Glomerular endothelial cell (primary cell): ENCODE data around the gene TRAIP. TPM values are rescaled to one million over a fixed set of nuclear protein-coding genes. Genes with fewer than 3 reads are reported as not detected.
"Not testable (repeated sequence)": the region's sequence is repeated elsewhere in the genome, so short reads cannot be mapped to it uniquely, and the experiment has no call there.

Experiments used
- DNase-seq: peaks from one replicate; pipeline ENCODE4 v3.0.0-alpha.2; 2011; ENCODE audit warnings: low read depth, low spot score; ENCODE audit errors: extremely low read depth
- total RNA-seq: library from RNA; depleted of rRNA; stranded (reverse); fragments of >200 nt; gene quantifications from 2 replicates; pipeline ENCODE4 v1.2.3, GENCODE V29; 2015

The TRAIP gene, protein sequence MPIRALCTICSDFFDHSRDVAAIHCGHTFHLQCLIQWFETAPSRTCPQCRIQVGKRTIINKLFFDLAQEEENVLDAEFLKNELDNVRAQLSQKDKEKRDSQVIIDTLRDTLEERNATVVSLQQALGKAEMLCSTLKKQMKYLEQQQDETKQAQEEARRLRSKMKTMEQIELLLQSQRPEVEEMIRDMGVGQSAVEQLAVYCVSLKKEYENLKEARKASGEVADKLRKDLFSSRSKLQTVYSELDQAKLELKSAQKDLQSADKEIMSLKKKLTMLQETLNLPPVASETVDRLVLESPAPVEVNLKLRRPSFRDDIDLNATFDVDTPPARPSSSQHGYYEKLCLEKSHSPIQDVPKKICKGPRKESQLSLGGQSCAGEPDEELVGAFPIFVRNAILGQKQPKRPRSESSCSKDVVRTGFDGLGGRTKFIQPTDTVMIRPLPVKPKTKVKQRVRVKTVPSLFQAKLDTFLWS
- total RNA-seq: 2.7 and 5.2 TPM in 2 replicates

DNA sequence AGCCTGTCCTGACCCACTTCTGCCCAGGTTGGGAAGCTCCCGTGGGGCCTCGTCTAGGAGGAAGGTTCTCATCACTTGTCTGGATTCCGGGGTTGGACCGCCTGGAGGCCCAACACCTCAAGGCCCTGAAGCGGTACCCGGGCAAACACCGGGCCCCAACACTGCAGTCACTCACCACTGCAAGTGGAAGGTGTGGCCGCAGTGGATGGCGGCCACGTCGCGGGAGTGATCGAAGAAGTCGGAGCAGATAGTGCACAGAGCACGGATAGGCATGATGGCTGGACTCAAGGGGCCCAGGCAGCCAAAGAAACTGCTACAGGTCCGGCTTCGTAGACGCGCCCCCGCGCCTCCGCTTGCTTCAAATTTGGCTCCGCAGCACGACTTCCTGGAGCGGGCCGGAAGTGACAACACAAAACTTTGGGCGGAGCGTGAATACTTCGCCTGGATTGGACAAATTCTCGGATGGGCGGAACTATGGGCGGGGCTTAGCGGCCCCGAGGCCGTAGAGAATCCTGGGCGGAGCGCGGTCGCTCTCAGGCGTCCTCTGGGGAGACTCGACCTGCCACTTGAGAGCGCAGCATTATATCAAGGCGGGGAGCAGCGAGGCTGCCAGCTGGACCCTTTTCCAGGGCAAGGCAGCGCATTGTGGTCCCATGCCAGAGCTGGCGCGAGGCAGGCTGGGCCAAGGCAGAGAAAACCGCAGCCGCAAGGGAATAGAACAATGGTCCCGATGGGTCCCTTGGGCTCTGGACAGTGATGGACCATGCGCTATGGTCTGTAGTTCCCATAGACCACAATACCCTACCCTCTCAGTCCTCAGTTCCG is at the start of gene TRAIP:
TRAIP (minus strand) TSS at position 384 of the 825 bp plus-strand sequence; CDS start at position 273, 111 bp downstream.
- DNase-seq: peak; percentile 71

DNA sequence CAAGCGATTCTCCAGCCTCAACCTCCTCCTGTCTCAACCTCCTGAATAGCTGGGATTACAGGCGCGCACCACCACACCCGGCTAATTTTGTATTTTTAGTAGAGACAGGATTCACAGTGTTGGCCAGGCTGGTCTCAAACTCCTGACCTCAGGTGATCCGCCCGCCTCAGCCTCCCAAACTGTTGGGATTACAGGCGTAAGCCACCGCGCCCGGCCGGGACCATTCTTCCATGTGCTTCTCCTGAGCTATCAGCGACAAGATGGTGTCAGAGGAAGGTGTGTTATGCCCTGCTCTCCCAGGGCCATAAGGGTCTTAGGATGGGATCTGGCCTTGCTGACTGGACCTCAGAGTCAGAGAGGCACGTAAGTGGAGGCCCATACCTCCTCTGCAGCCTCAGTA is 48.1 kb upstream of the TRAIP start:
- not testable (repeated sequence) for DNase-seq

DNA sequence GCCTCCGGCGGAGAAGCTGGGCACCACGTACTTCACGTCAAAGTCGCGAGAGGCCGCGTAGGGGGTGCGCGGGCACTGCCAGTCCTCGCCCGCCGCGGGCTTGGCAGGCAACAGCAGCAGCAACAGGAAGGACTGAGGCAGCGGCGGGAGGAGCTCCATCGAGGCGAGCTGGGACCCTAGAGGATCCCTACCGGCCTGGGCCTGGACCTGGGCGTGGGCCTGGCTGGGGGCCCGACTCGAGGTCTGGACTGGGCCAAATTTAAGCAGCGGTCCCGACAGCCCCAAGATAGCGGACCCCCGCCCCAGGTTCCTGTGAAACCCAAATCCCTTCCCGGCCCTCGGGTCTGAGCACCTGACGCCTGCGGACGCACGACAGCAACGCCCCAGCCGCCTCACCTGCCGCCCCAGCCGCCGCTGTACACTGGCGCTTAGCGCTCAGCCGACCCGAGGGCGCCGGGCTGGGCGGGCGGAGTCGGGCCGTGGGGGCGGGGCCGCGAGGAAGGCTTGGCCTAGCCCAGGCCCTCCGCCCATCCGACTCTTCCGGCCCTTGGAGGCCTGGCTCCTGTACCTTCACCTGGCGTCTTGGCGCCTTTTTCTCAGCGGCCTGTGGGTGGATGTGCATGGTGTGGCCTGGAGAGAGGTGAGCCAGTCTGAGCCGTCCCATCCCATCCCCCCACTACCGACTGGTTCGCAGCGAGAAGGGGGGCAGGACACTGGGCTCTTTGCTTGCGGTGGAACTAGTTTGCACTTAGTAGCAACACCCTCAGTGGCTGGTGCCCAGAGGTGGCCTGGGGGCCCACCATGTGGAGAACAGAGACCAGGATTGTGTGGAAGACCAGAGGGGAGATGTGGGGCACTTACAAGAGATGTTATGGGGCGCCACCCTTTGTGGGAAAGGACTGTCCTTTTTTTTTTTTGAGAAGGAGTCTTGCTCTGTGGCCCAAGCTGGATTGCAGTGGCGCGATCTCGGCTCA is 47.4 kb upstream of the TRAIP start, which contains the start of gene MST1R:
MST1R (minus strand) TSS at position 423 of the 974 bp plus-strand sequence; CDS start at position 159, 264 bp downstream.
- no peak for DNase-seq

DNA sequence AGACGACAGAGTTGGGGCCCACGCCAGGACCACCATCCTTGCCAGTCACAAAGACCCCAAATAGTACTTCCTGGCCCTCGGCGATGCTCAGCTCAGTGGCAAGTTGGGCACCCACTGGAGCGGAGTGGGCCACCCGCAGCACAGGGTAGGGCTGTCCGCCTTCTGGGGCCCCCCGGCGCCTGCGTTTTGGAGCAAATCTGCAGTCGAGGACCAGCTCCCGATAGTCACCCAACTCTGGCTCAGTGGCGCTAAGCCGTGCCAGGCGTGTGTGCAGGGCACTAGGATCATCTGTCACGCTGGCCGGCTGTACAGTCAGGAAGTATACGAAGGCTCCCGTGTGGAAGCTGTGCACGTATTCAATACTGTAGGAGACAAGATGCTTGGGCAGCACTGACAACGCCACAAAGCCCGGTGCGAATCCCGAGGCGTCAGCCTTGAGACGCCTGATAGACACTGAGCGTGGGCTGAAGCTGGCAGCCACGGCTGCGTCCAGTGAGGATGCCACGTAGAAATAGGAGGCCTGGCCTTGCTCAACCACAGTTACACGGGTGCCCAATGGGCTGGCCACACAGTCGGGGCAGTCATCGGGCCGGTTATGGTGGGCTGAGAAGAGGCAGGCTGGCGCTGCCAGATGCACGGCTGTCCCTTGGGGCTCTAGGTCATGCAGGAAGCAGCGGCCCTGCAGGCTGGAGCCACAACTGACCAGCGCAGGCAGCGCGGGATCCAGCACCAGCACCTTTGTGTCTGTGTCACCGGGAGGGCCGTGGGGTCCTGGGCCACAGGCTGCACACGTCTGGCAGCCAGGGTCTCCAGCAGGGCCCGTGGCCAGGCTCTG is 46.4 kb upstream of the TRAIP start:
- no peak for DNase-seq

DNA sequence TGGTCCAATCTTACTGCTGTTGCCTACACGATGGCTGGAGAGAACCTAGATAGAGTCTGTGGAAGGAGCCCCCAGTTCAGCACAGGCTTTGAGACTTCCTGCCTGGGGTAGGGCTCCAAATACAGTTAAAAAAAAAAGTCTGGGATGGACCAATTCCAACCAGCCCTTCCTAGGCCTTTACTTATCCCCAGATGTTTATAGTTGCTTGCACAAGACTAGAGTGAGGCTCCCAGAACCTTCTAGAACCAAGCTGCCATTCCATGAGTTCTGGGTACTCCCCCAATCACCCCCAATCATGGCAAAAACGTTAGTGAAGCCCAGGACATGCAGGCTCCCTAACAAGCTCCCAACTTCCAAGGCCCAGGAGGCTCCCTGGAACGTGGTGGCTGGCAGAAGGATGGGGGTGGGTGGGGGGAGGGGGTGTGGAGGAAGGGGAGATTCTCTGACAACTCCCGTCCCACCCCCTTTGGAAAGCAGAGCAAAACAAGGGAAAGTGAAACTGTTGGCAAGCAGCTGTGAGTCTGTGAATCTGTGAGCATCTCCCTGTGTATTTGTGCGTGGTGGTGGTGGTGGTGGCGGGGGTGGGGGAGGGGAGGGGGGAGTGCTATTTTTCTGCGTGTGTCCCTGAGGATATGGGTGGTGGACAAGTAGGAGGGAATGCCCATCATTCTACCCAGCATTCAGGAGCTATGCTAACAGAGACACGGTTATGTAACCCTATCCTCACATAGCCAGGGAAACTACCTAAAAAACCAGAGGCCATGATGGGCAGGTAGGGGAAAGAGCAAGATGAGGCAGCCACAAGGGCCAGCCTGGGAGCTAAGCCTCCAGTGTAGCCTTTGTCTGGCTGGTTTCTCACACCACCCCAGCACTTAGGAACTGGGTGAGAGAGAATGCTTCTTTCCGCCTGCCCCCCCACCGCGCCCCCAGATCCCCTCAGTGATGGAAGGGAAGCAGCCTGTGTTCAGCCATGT is 45.3 kb upstream of the TRAIP start:
- no peak for DNase-seq

DNA sequence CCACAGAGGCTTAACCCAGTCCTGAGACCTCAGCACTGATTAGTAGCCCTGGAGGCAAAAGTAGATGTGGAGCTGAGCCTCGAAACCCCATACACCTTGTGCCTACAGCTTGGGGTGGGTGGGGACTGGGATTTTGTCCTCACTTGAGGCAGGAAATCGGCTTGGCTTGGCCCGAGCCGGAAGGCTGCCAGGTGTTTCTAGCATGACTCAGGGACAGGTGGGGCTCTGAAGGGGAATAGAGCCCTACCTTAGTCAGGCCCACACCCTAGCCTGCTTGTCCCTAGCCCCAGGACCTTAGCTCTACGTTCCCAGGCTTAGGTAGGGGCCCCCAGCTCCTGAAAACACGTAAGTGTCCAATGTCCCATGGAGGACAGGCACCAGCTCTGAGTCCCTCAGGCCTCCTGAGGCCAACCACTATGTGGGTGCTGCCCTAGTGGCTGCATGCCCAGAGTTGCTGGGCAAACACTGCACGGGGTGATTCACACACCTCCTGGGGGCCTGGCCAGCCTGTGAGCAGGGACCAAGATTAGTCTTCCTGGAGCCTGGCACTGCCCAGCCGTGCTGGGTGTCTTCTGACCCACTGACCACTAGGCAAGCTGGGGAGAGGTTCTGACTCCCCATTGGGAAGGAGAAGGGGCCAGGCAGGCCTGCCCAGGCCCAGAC is 44.3 kb upstream of the TRAIP start:
- no peak for DNase-seq

DNA sequence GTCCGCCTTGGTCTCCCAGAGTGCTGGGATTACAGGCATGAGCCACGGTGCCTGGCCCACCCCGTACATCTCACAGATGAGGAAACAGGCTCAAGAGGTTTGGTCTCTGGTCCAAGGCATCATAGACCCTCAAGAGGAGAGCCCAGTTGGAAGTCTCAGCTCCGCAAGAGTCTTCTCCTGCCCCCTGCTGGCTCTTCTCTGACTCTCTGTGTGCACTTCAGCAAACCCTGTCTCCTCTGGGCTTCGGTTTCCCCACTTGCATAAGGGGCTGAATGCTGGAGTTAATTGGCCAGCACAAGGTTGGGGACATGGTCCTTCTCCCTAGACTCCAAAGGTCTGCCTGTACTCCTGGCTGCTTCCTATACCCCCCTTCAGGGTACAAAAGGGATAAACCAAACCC is 43.5 kb upstream of the TRAIP start:
- no peak for DNase-seq

DNA sequence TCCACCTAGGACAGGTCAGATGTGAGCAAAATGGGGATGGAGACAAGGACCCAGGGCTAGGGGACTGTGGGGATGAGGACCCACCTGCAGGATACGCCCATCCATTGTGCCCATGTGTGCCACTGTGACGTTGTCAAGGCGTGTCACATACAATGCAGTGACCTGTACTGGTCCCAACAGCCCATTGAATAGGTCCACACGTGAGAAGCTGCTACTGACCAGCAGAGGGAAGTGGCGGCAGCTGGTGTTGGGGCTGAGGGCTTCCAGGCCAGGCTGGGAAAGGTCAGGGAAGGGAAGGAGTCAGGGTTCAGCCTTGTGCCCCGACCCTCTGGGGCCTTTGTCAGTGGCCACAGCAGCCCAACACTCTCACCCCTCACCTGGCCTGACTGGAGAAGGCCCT is 42.6 kb upstream of the TRAIP start:
- no peak for DNase-seq

DNA sequence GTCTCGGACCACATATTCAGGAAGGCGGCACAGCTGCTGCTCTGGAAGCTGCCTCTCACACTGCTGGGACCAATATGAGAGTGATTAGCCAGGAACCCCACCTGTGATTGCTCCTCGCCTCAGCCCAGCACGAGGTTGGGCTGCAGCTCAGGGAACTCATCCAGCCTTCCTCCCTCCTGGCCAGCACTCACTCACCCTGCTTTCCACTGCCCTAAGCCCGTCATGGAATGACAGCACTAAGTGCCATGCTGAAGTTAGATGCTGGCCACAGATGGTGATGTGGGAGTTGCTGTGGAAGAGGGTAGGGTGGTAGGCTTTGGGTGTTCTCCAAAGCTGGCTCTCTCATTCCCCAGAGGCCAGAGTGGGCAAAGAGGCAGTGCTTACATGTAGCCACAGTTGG is 40.0 kb upstream of the TRAIP start:
- no peak for DNase-seq

DNA sequence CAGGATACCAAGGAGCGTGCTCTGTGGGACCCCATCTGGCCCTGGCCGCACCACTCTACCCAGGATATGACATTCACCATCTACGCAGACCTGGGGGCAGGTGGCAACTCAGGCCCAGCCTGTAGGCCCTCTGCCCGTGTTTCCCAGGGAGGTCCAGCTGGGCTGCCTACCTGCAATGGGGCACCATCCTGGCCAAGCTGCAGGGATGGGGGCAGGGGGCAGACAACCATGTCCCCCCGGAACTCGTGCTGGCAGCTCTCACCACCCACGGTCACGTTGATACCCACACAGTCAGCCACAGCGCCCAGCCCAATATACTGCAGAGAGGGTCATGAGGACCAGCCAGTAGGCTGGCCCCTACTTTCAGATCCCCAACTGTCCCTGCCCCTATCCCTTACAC is 39.4 kb upstream of the TRAIP start:
- no peak for DNase-seq

DNA sequence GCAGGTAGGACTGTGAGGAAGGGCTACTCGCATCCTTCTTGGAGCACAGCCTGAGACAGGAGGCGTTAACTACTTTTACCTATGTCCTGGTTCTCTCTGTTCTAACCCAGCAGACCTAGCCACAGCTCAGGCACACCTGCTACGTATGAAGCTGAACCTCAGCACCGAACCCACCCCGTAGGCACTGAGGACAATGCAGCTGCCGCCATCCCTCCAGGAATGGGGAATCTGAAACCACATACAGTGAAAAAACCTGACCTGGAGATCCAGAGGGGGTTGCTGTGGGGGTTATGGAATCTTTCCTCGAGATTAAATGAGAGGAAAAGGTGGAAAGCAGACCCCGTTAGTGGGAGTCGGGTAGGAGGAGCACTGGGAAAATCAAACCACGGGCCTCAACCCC is 32.9 kb upstream of the TRAIP start:
- no peak for DNase-seq

DNA sequence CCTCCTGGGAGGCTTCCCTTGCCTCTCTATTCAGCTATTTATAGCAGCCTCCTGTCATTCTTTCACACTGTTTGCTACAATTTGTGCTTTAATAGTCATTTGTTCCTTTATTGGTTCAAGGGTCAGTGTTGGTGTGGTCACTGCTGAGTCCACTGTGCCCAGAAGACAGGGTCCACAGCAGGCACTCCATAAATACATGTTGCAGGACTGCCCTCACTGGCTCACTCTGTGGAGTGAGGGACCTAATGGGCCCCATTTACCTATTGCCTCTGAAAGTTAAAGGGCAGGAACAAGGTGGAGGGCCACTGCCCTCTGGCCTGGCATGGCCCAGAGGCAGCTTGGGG is 30.5 kb upstream of the TRAIP start:
- DNase-seq: no peak

DNA sequence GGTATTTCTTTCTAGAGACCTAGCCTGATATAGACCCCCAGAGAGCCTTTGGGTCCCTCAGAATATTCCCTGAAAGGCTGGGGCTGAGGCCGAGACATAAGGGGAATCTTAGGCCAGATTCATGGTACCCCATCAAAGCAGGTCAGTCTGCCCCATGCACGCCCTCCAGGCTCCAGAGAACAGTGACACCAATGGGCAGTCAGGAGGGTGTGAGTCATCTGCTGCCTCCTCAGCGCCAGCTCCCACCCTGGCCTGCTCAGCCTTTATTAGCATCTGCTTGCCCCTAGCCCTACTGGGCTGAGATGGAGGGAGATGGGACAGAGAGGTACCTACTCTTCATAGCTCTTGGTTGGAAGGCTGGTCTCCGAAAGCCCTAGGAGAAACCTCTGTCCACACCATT is 27.6 kb upstream of the TRAIP start:
- no peak for DNase-seq

DNA sequence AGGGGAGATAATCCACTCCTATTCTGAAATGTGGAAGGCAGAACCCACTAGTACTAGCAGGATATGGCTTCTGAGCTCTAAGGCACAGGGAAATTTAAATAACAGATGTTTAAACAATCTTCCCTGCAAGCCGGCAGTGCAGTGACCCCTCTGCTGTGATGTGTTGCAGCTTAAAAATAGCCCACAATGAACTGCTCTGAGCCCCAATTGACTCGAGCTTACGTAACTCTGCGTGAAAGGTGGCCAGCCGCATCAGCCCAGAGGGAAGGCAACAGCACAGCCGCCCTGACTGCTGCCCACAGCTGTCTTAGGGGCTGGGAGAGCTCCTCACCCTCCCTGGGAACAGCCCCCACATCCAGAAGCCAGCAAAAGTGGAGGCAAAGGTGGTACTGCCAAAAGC is 25.8 kb upstream of the TRAIP start:
- no peak for DNase-seq

DNA sequence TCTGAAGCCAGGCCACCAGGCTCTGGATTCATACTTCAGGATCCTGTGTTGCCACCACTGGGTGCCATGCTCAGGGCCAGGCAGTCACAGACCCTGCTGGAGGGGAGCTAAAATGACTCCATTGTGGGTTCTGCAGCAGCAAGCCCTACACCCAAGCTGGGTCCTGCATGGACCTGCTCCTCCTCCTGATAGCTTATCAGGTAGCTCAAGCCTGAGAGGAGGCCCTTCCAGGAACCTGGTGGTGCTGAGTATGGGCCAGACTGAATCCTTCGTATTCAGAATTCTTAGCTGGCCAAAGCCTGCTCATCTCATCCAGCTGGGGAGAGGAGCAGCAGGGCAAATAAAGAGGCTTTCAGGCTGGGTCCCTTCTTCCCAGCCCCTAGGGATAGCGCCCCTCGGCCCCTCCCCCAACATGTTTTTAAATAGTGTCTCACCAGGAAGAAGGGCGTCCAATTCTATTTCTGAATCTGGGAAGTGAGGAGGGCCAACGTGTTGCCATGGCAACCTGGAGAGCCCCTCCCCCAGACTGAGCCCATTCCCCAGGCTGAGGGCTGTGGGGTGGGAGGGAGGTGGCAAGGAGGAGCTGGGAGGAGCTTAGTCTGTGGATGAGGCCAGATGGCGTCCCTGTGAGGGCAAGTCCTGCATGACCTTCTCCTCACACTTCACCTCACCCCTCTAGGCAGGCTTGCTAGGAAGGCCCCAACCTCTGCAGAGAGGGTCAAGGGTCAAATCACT is 24.4 kb upstream of the TRAIP start:
- DNase-seq: no peak

DNA sequence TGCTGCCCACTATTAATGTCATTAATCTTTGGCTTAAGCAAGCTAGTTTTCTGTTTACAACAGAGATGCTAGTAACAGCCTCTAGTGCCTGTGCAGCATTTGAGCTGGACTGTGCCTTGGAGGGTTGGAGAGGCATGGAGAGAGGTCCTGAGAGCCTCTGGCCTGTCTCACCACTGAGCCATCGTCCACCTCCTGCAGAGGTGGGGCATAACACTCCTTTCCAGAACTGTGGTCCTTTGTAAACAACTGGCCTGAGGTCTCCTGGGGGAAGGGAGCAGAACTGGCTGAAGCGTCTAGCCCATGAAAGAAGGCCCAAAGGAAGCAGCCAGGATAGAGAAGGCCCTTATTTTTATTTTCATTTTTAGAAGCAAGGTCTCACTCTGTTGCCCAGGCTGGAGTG is 23.4 kb upstream of the TRAIP start:
- no peak for DNase-seq

DNA sequence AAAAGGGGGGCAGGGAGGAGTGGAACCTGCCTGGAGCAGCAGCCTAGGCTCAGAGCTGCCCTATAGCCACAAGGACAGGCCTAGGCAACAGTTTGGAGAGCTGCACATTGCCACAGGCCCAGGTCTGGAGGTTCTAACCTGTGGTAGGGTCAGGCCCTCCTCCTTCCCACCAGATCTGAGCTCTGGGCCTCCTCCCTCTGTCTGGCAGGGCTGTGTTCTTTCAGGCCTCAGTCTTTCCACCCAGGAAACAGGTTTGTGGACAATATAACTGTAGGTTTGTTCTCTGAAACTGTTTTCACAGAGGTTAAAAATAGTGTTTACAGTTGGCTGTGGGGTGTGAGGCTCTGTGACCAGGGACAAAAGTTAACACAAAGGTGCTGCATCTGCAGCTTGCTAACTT is 22.3 kb upstream of the TRAIP start:
- DNase-seq: no peak
